GM18517 (cell line): ENCODE measurements around the gene IL6.
"Not testable (repeated sequence)": the region's sequence is repeated elsewhere in the genome, so short reads cannot be mapped to it uniquely, and the experiment has no call there.

Source experiments
- ATAC-seq: cut with Tn5 transposase; IDR thresholded peaks from one replicate; pipeline ENCODE4 v1.9.1; 2021; ENCODE audit warnings: mild to moderate bottlenecking, moderate library complexity; ENCODE audit not compliant: unreplicated experiment

The IL6 gene

DNA sequence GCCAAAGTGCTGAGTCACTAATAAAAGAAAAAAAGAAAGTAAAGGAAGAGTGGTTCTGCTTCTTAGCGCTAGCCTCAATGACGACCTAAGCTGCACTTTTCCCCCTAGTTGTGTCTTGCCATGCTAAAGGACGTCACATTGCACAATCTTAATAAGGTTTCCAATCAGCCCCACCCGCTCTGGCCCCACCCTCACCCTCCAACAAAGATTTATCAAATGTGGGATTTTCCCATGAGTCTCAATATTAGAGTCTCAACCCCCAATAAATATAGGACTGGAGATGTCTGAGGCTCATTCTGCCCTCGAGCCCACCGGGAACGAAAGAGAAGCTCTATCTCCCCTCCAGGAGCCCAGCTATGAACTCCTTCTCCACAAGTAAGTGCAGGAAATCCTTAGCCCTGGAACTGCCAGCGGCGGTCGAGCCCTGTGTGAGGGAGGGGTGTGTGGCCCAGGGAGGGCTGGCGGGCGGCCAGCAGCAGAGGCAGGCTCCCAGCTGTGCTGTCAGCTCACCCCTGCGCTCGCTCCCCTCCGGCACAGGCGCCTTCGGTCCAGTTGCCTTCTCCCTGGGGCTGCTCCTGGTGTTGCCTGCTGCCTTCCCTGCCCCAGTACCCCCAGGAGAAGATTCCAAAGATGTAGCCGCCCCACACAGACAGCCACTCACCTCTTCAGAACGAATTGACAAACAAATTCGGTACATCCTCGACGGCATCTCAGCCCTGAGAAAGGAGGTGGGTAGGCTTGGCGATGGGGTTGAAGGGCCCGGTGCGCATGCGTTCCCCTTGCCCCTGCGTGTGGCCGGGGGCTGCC is at the start of gene IL6:
Gene IL6, plus strand, starts transcription at position 294 of the 807 bp plus-strand sequence. Its CDS starts 63 bp downstream, at position 357.
- no peak for ATAC-seq

DNA sequence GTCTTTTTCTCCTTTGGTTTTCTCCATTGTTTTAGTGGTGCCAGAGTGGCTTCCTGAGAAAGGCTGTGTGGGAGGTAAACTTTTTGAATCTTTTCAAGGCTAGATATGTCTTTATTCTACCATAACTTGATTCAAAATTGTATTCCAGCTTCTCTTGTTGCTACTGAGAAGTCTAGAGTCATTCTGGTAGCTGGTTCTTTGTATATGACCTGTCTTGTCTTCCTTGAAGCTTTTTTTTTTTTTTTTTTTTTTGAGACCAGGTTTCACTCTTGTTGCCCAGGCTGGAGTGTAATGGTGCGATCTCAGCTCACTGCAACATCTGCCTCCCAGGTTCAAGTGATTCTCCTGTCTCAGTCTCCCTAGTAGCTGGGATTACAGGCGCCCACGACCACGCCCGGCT is 49.7 kb upstream of the IL6 start:
- not testable (repeated sequence) for ATAC-seq

GRCh38 chr7:22677680-22678079 is 49.3 kb upstream of the IL6 start:
- no peak for ATAC-seq

DNA sequence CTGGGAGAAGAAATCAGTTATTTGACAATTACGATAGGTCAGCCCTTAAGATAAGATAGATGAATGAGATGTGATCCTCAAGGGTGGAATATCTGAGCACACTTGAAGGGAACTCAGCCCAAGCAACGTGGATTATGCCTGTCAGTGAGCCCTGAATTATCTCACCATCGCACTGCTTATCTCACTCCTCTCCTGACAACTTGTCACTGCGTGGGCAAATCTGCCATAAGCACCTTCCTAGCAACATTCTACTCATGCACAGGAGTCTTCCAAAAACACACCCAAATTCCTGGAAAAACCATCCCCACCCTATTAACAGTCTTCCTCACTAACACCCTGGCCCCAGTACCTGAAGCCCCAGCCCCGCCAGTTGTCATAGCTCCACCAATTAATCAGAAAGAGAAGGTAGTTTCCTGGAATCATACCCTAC is 46.5 kb upstream of the IL6 start:
- no peak for ATAC-seq

GRCh38 chr7:22681312-22681711 is 45.7 kb upstream of the IL6 start:
- no peak for ATAC-seq

DNA sequence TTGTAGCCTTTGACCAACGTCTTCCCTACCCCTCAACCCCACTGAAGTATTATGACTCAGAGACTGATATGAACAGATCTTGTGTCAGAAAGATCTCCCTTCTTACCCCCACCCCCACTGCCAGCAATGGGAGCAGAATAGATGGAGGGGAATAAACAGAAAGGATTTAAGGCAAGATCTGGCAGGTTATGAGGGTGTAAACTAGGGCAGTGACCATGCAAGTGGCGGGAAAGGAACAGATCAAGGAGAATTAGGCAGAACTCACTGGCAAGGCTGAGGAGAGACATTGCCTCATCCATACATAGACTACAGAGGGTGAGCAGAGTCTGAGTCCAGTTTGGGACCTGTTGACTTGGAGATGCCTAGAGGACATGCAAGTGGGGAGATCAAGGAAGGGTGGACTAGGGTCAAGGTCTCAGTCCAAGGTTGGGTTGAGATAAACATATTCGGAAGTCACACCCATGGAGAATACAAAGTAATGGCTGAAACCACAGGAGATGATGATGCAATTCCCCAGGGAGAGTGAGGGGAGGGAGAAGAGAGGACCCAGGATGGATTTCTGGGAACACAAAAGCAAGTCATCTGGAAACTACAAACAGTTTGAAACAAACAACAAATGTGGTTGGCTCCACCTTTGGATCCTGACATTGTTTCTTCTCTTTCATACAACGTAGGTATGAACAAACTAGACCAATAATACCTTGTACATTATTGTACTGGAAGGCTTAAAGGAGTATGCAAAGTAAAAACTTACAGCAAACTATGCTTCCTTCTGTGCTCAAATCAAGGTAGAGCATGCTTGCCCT is 44.9 kb upstream of the IL6 start:
- ATAC-seq = no peak

- no peak for ATAC-seq
These were observed 43.6 kb upstream of the IL6 start for GRCh38 chr7:22683379-22683778.

- ATAC-seq = no peak
These were observed 40.4 kb upstream of the IL6 start for GRCh38 chr7:22686620-22687019.

- ATAC-seq = no peak
These were observed 38.9 kb upstream of the IL6 start for GRCh38 chr7:22688084-22688483.

DNA sequence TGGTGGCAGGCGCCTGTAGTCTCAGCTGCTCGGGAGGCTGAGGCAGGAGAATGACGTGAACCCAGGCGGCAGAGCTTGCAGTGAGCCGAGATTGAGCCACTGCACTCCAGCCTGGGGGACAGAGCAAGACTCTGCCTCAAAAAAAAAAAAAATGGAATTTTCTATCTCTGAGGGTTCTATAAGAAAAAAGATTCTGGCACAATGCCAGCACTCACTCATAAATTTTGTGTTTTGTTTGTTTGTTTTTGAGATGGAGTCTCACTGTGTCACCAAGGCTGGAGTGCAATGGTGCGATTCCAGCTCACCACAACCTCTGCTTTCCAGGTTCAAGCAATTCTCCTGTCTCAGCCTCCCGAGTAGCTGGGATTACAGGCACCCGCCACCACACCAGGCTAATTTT is 38.1 kb upstream of the IL6 start:
- not testable (repeated sequence) for ATAC-seq

- ATAC-seq = peak; percentile 50
These were observed 32.3 kb upstream of the IL6 start for GRCh38 chr7:22694597-22695207.

DNA sequence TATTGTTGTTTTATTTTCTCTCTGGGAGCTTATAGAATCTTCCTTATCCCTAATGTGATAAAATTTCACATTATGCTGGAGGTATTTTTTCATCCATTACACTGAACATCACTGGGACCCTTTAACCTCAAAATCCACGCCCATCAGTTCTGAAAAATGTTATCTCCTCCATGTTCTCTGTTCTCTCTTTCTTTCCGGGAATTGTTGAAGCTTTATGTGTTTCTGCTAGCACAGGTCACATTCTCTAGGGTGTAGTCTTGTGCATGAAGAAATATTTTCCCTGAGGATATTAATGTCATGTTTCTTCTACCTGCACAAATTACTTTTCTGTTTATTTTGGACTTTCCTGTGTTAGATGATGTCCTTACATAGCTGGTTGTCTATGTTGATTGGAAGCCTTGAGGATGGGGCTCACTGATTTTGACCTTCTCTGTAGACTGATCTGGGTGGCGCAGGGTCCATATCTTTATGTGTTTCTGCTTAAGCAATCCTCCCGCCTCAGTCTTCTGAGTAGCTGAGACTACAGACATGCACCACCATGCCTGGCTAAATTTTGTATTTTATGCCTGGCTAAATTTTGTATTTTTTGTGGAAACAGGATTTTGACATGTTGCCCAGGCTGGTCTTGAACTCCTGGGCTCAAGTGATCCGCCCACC is 31.4 kb upstream of the IL6 start:
- ATAC-seq = no peak

- no peak for ATAC-seq
These were observed 30.3 kb upstream of the IL6 start for GRCh38 chr7:22696541-22697228.

DNA sequence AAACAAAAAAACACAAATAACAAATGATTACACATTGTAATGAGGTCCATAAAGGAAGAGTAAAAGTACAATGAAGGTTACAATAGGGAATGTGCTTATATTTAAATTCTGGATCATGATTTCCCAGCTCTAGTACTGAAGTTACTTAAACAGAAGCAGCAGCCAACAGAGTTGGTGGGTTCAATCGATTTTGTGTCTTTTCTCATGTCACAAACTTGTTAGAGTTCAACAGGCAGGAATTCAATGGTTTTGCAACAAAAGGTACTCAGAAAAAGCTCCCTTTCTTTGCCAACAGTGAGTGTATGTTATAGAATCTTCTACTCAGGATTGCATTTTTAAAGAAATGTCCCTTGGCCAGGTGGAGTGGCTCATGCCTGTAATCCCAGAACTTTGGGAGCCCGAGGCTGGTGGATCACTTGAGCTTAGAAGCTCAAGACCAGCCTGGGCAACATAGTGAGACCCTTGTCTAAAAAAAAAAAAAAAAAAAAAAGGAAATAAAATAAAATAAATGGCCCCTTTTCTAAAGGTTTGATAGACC is 29.6 kb upstream of the IL6 start:
- no peak for ATAC-seq

- peak; percentile 82 for ATAC-seq
These were observed 29.0 kb upstream of the IL6 start for GRCh38 chr7:22697876-22698606.

DNA sequence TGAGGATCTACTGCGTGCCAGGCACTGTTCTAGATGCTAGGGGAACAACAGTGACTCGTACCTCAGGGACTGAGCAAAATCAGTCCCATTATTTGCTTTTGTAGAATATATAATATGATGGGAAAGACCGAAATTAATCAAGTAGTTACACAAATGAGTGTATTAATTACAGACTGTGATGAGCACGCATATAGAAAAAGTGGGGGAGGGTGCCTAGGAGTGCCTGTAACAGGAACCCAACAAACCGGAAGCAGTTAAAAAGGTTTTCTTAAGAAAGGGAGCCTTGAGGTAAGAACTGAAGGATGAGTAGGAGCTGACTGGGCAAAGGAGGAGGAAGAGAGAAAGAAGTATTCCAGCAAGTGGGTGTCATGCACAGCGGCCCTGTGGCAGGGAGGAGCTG is 28.2 kb upstream of the IL6 start:
- ATAC-seq = no peak

DNA sequence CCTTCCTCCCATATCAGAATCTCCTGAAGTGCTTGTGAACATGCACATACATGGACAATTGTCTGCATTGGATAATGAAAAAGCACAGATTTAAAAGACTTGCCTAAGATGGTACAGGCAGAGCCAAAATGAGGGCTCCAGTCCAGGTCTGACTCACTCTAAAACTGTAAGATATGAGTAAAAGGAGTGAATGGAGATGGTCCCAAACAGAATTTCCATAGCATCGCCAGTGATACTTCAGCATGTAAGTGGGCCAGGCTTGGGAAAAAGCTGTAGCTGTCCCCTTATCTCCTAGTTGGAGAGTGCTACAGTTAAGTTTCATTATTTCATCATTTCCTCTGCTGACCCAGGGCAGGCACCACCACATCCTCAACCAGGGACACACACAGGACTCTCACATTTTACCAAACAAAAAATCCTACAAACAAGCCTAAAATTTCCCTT is 26.4 kb upstream of the IL6 start:
- no peak for ATAC-seq

GRCh38 chr7:22702516-22702915 is 24.5 kb upstream of the IL6 start:
- no peak for ATAC-seq

DNA sequence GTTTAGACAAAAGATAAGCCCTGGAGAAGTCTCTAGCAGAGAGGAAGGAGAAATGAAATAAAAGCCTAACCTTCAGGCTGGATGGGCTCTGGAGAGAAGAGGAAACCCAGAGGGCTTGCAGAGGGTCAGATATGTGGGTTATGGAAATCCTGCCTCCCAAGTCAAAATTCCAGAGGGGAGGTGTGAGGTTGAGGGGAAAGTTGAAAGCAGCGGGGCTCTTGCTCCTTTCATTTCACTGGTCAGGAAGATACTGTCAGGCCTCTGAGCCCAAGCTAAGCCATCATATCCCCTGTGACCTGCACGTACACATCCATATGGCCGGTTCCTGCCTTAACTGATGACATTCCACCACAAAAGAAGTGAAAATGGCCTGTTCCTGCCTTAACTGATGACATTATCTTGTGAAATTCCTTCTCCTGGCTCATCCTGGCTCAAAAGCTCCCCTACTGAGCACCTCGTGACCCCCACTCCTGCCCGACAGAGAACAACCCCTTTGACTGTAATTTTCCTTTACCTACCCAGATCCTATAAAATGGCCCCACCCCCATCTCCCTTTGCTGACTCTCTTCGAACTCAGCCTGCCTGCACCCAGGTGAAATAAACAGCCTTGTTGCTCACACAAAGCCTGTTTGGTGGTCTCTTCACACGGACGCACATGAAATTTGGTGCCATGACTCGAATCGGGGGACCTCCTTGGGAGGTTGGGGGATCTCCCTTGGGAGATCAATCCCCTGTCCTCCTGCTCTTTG is 23.7 kb upstream of the IL6 start:
- not testable (repeated sequence) for ATAC-seq
